Measurements from ENCODE around the gene LRRC61.

DNA sequence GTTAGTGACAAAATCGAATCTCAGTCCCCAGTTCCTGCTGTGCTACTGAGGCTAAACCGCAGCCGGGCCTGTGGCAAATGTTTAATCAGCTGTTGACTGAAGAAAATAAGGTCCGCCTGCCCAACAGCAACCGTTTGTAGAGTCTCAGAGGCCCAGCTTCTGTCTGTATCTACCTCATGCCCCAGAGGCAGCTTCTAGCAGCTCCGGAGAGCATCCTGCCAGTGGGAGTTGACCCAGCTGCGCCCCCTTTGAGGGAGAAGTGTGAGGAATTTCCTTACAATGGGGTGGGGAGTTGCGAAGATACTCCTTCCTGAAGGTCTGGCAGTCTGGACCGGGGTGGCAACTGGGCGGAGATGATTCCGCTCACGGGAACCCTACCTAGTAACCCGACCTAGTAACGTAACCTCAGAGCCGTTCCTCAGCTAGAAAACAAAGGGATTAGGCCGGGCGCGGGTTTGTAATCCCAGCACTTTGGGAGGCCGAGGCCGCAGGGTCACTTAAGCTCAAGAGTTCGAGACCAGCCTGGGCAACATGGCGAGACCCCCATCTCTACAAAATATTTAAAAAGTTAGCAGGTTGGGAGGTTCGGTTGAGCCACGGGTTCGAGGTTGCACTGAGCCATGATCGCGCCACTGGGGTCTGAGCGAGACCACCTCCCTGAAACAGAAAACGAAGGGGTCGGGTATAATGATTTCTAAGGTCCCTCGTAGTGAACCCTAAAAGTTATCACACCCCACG is 55.1 kb downstream of the LRRC61 start:
- no peak for TF ChIP-seq CTCF (IDR thresholded peaks at IDR 0.05; ENCODE audit: insufficient read depth, low read length, poor library complexity, severe bottlenecking)
- no peak for TF ChIP-seq EZH2phosphoT487 (conservative IDR thresholded peaks at IDR 0.05; ENCODE audit: low read length)

All from SU-DHL-6 (cell line).